ENCODE measurements around the gene HTATIP2. TPM values are rescaled to one million over a fixed set of nuclear protein-coding genes. Genes with fewer than 3 reads are reported as not detected.

The HTATIP2 gene
- total and polyA plus RNA-seq, 2 experiments from 2014 or later, result 31.5 to 61.3 TPM

GRCh38 chr11:20399498-20399897, 36.0 kb downstream of the HTATIP2 start:
- no peak overlapping the region for H3K4me2 ChIP-seq
- WGBS (ENCODE audit: low lambda C conversion rate, missing lambda C conversion rate), result 95% methylated on average over 2 of the region's 2 CpGs
- H2AFZ ChIP-seq, result no peak overlapping the region
- H3K9me3 ChIP-seq (ENCODE audit: low read depth), result no peaks in the 10 kb centered on the region
- H4K20me1 ChIP-seq (ENCODE audit: insufficient read depth, poor library complexity, severe bottlenecking), result no peaks in the 10 kb centered on the region
- TF ChIP-seq EZH2 (IDR thresholded peaks at IDR 0.05; ENCODE audit: borderline replicate concordance) (no peak), EZH2phosphoT487 (IDR thresholded peaks at IDR 0.05; ENCODE audit: low read depth, severe bottlenecking, unreplicated experiment) (no peak)
- TF ChIP-seq, protein P1, sequence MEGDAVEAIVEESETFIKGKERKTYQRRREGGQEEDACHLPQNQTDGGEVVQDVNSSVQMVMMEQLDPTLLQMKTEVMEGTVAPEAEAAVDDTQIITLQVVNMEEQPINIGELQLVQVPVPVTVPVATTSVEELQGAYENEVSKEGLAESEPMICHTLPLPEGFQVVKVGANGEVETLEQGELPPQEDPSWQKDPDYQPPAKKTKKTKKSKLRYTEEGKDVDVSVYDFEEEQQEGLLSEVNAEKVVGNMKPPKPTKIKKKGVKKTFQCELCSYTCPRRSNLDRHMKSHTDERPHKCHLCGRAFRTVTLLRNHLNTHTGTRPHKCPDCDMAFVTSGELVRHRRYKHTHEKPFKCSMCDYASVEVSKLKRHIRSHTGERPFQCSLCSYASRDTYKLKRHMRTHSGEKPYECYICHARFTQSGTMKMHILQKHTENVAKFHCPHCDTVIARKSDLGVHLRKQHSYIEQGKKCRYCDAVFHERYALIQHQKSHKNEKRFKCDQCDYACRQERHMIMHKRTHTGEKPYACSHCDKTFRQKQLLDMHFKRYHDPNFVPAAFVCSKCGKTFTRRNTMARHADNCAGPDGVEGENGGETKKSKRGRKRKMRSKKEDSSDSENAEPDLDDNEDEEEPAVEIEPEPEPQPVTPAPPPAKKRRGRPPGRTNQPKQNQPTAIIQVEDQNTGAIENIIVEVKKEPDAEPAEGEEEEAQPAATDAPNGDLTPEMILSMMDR (IDR thresholded peaks at IDR 0.05; ENCODE audit: poor library complexity), result no peak
- no peak overlapping the region for H3K27ac ChIP-seq
- DNase-seq (ENCODE audit: low spot score), result no peak
- H3K79me2 ChIP-seq, result no peaks in the 10 kb centered on the region
- H3K27me3 ChIP-seq, result no peaks in the 10 kb centered on the region
- H3K9me2 ChIP-seq (replicated peaks; ENCODE audit: insufficient read depth), result no peaks in the 10 kb centered on the region
- H3K4me3 ChIP-seq, result no peak overlapping the region
- no peaks in the 10 kb centered on the region for H3K4me1 ChIP-seq (ENCODE audit: insufficient read depth)
- no peaks in the 10 kb centered on the region for H3K36me3 ChIP-seq (replicated peaks; ENCODE audit: insufficient read depth, low read depth)

DNA sequence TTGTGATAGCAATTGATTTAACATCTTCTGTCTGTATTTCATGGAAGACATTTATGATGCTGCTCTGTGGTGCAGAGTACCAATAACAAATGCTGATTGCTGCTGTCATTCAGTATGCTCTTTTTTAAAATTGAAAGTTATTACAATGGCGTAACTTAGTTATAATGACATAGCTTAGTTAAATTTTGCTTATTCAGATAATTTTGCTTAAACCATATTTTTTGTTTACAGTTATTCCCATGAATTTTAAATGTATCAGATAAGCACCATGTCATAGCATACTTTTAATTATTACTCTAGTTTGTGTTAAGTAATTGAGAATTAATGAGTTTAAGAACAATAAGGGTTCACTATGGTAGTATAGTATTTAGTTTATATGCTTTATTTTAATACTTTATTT, 39.5 kb downstream of the HTATIP2 start:
- Histone ChIP-seq H3K4me2 (no peak overlapping the region), H3K9me2 (replicated peaks; ENCODE audit: insufficient read depth) (no peaks in the 10 kb centered on the region), H3K4me3 (no peak overlapping the region), H2AFZ (no peak overlapping the region), H3K36me3 (replicated peaks; ENCODE audit: insufficient read depth, low read depth) (no peaks in the 10 kb centered on the region), H3K27me3 (no peaks in the 10 kb centered on the region), H4K20me1 (ENCODE audit: insufficient read depth, poor library complexity, severe bottlenecking) (no peaks in the 10 kb centered on the region), H3K9me3 (ENCODE audit: low read depth) (no peaks in the 10 kb centered on the region), H3K27ac (no peak overlapping the region), H3K79me2 (no peaks in the 10 kb centered on the region), H3K4me1 (ENCODE audit: insufficient read depth) (no peaks in the 10 kb centered on the region)
- WGBS (ENCODE audit: low lambda C conversion rate, missing lambda C conversion rate), result 89% methylated on average over 1 of the region's 1 CpG
- TF ChIP-seq, protein P1 (IDR thresholded peaks at IDR 0.05; ENCODE audit: poor library complexity), result no peak
- no peak for TF ChIP-seq EZH2 (IDR thresholded peaks at IDR 0.05; ENCODE audit: borderline replicate concordance)
- TF ChIP-seq EZH2phosphoT487 (IDR thresholded peaks at IDR 0.05; ENCODE audit: low read depth, severe bottlenecking, unreplicated experiment), result no peak
- DNase-seq (ENCODE audit: low spot score), result no peak

DNA sequence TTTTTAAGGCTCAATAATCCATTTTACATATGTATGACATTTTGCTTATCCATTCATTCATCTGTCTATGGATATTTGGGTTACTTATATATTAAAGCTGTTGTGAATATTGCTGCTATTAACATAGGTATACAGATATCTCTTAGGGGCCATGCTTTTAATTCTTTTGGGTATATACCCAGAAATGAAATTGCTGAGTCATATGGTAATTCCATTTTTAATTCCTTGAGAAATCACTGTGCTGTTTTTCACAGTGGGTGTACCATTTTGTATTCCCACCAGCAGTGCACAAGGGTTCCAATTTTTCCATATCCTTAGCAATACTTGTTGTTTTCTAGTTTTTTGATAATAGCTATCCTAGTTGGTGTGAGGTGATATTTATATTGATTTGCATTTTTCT, 43.0 kb downstream of the HTATIP2 start:
- no peak overlapping the region for H3K4me2 ChIP-seq
- H4K20me1 ChIP-seq (ENCODE audit: insufficient read depth, poor library complexity, severe bottlenecking), result no peaks in the 10 kb centered on the region
- H3K27ac ChIP-seq, result no peak overlapping the region
- TF ChIP-seq EZH2phosphoT487 (IDR thresholded peaks at IDR 0.05; ENCODE audit: low read depth, severe bottlenecking, unreplicated experiment) (no peak), EZH2 (IDR thresholded peaks at IDR 0.05; ENCODE audit: borderline replicate concordance) (no peak)
- TF ChIP-seq, protein P1 (IDR thresholded peaks at IDR 0.05; ENCODE audit: poor library complexity), result no peak
- no peak overlapping the region for H3K4me3 ChIP-seq
- H3K27me3 ChIP-seq, result no peaks in the 10 kb centered on the region
- H3K4me1 ChIP-seq (ENCODE audit: insufficient read depth), result no peaks in the 10 kb centered on the region
- H3K36me3 ChIP-seq (replicated peaks; ENCODE audit: insufficient read depth, low read depth), result no peaks in the 10 kb centered on the region
- DNase-seq (ENCODE audit: low spot score), result no peak
- no peaks in the 10 kb centered on the region for H3K79me2 ChIP-seq
- H2AFZ ChIP-seq, result no peak overlapping the region
- no peaks in the 10 kb centered on the region for H3K9me2 ChIP-seq (replicated peaks; ENCODE audit: insufficient read depth)
- no peaks in the 10 kb centered on the region for H3K9me3 ChIP-seq (ENCODE audit: low read depth)

GRCh38 chr11:20407344-20407743, 43.8 kb downstream of the HTATIP2 start:
- H3K27ac ChIP-seq, result no peak overlapping the region
- DNase-seq (ENCODE audit: low spot score), result no peak
- 63% methylated on average over 3 of the region's 3 CpGs for WGBS (ENCODE audit: low lambda C conversion rate, missing lambda C conversion rate)
- H4K20me1 ChIP-seq (ENCODE audit: insufficient read depth, poor library complexity, severe bottlenecking), result no peaks in the 10 kb centered on the region
- no peaks in the 10 kb centered on the region for H3K79me2 ChIP-seq
- no peaks in the 10 kb centered on the region for H3K27me3 ChIP-seq
- no peak overlapping the region for H3K4me3 ChIP-seq
- H3K9me2 ChIP-seq (replicated peaks; ENCODE audit: insufficient read depth), result no peaks in the 10 kb centered on the region
- no peaks in the 10 kb centered on the region for H3K36me3 ChIP-seq (replicated peaks; ENCODE audit: insufficient read depth, low read depth)
- no peaks in the 10 kb centered on the region for H3K4me1 ChIP-seq (ENCODE audit: insufficient read depth)
- TF ChIP-seq, protein P1 (IDR thresholded peaks at IDR 0.05; ENCODE audit: poor library complexity), result no peak
- TF ChIP-seq EZH2 (IDR thresholded peaks at IDR 0.05; ENCODE audit: borderline replicate concordance) (no peak), EZH2phosphoT487 (IDR thresholded peaks at IDR 0.05; ENCODE audit: low read depth, severe bottlenecking, unreplicated experiment) (no peak)
- H3K9me3 ChIP-seq (ENCODE audit: low read depth), result no peaks in the 10 kb centered on the region
- no peak overlapping the region for H3K4me2 ChIP-seq
- no peak overlapping the region for H2AFZ ChIP-seq

All from hepatocyte (in vitro differentiated cells).